SK-N-SH (cell line): ENCODE data around the gene UNC5B. TPM values are rescaled to one million over a fixed set of nuclear protein-coding genes. Genes with fewer than 3 reads are reported as not detected.

ENCODE experiments used
- CTCF ChIA-PET: fragments of 300-600, 350-600 bp; formaldehyde crosslinking; extraction: SDS; loops from one replicate; lab custom pipeline; 2021; lab: Yijun Ruan, JAX
- POLR2A ChIA-PET: fragments of 350-600 bp; sonication (Branson Sonifier 250); formaldehyde crosslinking; extraction: SDS; loops from one replicate; lab custom pipeline; 2020; ENCODE audit warnings: antibody characterized with exemption, inconsistent platforms; lab: Yijun Ruan, JAX
- DNase-seq: peaks from one replicate; pipeline ENCODE4 v3.0.0; 2012
- H2AFZ ChIP-seq: fragments of 200-600 bp; sonication (generic); 2 replicates; pipeline ENCODE4 v1.8.1; 2016; ENCODE audit warnings: antibody characterized with exemption, mild to moderate bottlenecking, low read depth
- H3F3A ChIP-seq: fragments of 200-600 bp; sonication (generic); replicated peaks from 2 replicates; pipeline ENCODE3; 2016; ENCODE audit warnings: antibody characterized with exemption, mild to moderate bottlenecking; ENCODE audit not compliant: insufficient read depth
- H3K27ac ChIP-seq, 2 experiments: fragments of 200-500 bp in 1 of 2; fragments of 200-600 bp in 1 of 2; sonication (Bioruptor generic) in 1 of 2; sonication (generic), shearing (Covaris generic) in 1 of 2; 2 replicates each; pipeline versions ENCODE4 v1.5.1 to v1.6.1; 2014 to 2016; ENCODE audit warnings: low read depth in 2 of 2, inconsistent platforms in 1 of 2, low read length in 1 of 2, mild to moderate bottlenecking in 1 of 2, mixed read lengths in 1 of 2
- H3K27me3 ChIP-seq: fragments of 200-600 bp; sonication (generic), shearing (Covaris generic); 2 replicates; pipeline ENCODE4 v1.6.1; 2016; ENCODE audit warnings: mixed run types; ENCODE audit not compliant: insufficient read depth
- H3K36me3 ChIP-seq, 2 experiments: fragments of 200-500 bp in 1 of 2; fragments of 200-600 bp in 1 of 2; sonication (Bioruptor generic) in 1 of 2; sonication (generic) in 1 of 2; replicated peaks in 1 of 2; 2 replicates each; pipeline versions ENCODE3 to v1.5.1; 2014 to 2016; ENCODE audit warnings: low read length in 1 of 2, mild to moderate bottlenecking in 1 of 2; ENCODE audit not compliant: insufficient read depth in 2 of 2, control insufficient read depth in 1 of 2
- H3K4me1 ChIP-seq, 2 experiments: fragments of 200-500 bp in 1 of 2; fragments of 200-600 bp in 1 of 2; sonication (Bioruptor generic) in 1 of 2; sonication (generic), shearing (Covaris generic) in 1 of 2; 2 replicates each; pipeline versions ENCODE4 v1.5.1 to v1.6.1; 2014 to 2016; ENCODE audit warnings: low read depth in 1 of 2, low read length in 1 of 2, mixed run types in 1 of 2; ENCODE audit not compliant: insufficient read depth in 2 of 2, control insufficient read depth in 1 of 2
- H3K4me2 ChIP-seq: fragments of 200-600 bp; sonication (generic), shearing (Covaris generic); 2 replicates; pipeline ENCODE4 v1.6.1; 2017; ENCODE audit warnings: mixed run types
- H3K4me3 ChIP-seq, 2 experiments: fragments of 200-500 bp in 1 of 2; fragments of 200-600 bp in 1 of 2; sonication (Bioruptor generic) in 1 of 2; sonication (generic), shearing (Covaris generic) in 1 of 2; 2 replicates each; pipeline versions ENCODE4 v1.5.1 to v1.8.1; 2014 to 2016; ENCODE audit warnings: low read depth in 2 of 2, inconsistent platforms in 1 of 2, low read length in 1 of 2, mild to moderate bottlenecking in 1 of 2, mixed read lengths in 1 of 2, moderate library complexity in 1 of 2
- H3K79me2 ChIP-seq: fragments of 200-600 bp; sonication (generic); 2 replicates; pipeline ENCODE4 v1.8.1; 2017; ENCODE audit warnings: mild to moderate bottlenecking; ENCODE audit not compliant: insufficient read depth
- H3K9ac ChIP-seq: fragments of 200-600 bp; sonication (generic); 2 replicates; pipeline ENCODE4 v1.6.1; 2017; ENCODE audit warnings: mixed run types
- H3K9me2 ChIP-seq: fragments of 200-600 bp; sonication (generic); 2 replicates; pipeline ENCODE4 v1.6.1; 2017; ENCODE audit warnings: mixed run types
- H3K9me3 ChIP-seq: fragments of 200-600 bp; sonication (generic); 2 replicates; pipeline ENCODE4 v1.6.1; 2017; ENCODE audit warnings: mixed run types, mild to moderate bottlenecking, moderate library complexity
- H4K20me1 ChIP-seq: fragments of 200-600 bp; sonication (generic); 2 replicates; pipeline ENCODE4 v1.6.1; 2017; ENCODE audit warnings: mild to moderate bottlenecking, mixed run types; ENCODE audit not compliant: insufficient read depth
- CHD2 ChIP-seq: fragments of 150-350 bp; IDR thresholded peaks from 2 replicates; pipeline ENCODE4 v1.6.1; 2018; ENCODE audit warnings: low read length; ENCODE audit not compliant: partially characterized antibody
- ELF1 ChIP-seq: IDR thresholded peaks from 2 replicates; pipeline ENCODE4 v1.4.0; 2012
- FOSL2 ChIP-seq: IDR thresholded peaks from 2 replicates; pipeline ENCODE4 v1.4.0; 2012; ENCODE audit warnings: low read depth, mild to moderate bottlenecking, moderate library complexity, borderline replicate concordance
- FOXM1 ChIP-seq: IDR thresholded peaks from 2 replicates; pipeline ENCODE4 v1.4.0; 2012; ENCODE audit warnings: low read depth, mild to moderate bottlenecking
- JUND ChIP-seq: IDR thresholded peaks from 2 replicates; pipeline ENCODE4 v1.4.0; 2012
- MAX ChIP-seq: IDR thresholded peaks from 2 replicates; pipeline ENCODE4 v1.4.0; 2012; ENCODE audit warnings: low read depth
- MXI1 ChIP-seq: IDR thresholded peaks from 2 replicates; pipeline ENCODE4 v1.6.1; 2012; ENCODE audit warnings: mild to moderate bottlenecking, low read depth, low read length, improper control_type of control experiment
- RCOR1 ChIP-seq: fragments of 150-350 bp; IDR thresholded peaks from 2 replicates; pipeline ENCODE4 v1.6.1; 2017; ENCODE audit warnings: antibody characterized with exemption, low read length
- RXRA ChIP-seq: IDR thresholded peaks from 2 replicates; pipeline ENCODE4 v1.4.0; 2012; ENCODE audit warnings: low read depth, mild to moderate bottlenecking, borderline replicate concordance
- SMC3 ChIP-seq: IDR thresholded peaks from 2 replicates; pipeline ENCODE4 v1.6.1; 2012; ENCODE audit warnings: low read depth, low read length, improper control_type of control experiment
- TEAD4 ChIP-seq: IDR thresholded peaks from 2 replicates; pipeline ENCODE4 v1.4.0; 2012; ENCODE audit warnings: mild to moderate bottlenecking, borderline replicate concordance; ENCODE audit not compliant: insufficient read depth
- YY1 ChIP-seq: IDR thresholded peaks from 2 replicates; pipeline ENCODE4 v1.4.0; 2012; ENCODE audit warnings: low read depth, mild to moderate bottlenecking
- WGBS: methylation state at CpG from one replicate; pipeline ENCODE4 v1.1.6; 2017; ENCODE audit warnings: low lambda C conversion rate; 5-methylcytosine and 5-hydroxymethylcytosine counted together
- polyA plus RNA-seq, 3 experiments: library from polyadenylated mRNA; depleted of rRNA; stranded (reverse); fragments of >200 nt; gene quantifications; 2 replicates each; pipeline ENCODE4 v1.2.3, GENCODE V29; 2012
- TF ChIP-seq, protein P1 (sequence below): fragments of 200-600 bp; sonication (generic); IDR thresholded peaks from 2 replicates; pipeline ENCODE4 v1.6.1; 2017; ENCODE audit warnings: antibody characterized with exemption, mild to moderate bottlenecking, moderate library complexity

UNC5B gene
- polyA plus RNA-seq, 1 of the 3 experiments (the other 2 are of a cell fraction), result 13.8 TPM

DNA sequence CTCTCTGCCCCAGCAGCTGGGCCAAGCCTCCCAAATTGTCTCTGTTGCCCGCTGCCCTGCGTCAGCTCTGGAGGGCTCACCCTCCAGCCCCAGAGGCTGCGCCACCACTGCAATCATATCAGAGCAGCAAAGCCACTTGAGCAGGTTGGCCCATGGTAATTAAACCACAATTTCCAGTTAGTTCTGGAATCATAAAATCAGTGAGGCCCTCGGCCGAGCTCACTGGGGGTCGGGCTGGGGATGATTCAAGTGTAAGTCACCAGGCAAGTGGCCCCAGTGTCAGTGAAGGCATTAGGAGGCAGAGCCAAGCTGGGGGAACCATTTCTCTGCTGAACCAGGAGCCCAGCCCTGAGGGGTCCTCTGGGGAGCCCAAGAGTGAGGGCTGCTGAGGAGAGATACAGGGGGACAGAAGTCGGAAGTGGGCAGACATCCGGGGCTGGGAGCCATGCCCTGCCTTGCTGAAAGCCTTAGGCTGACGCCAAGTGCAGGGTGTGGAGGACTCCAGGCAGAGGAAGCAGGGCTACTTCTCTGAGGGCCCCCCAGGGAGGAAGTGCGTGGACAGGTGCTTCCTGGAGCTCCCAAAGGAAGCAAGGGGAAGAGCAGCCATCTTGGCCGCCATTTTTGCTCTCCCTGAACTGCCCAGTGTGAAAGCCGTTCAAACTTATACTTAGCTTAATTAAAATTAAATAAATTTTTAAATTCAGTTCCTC lies 77.2 kb downstream of the UNC5B start:
- POLR2A ChIA-PET, result no interaction called here
- no peaks in the 10 kb centered on the region for H3F3A ChIP-seq
- 72% methylated on average over 12 of the region's 12 CpGs for WGBS
- no peaks in the 10 kb centered on the region for H3K9me3 ChIP-seq
- H3K27ac ChIP-seq, result no peak overlapping the region; a peak in 1 of 4 replicates
- no peaks in the 10 kb centered on the region for H3K9me2 ChIP-seq
- H3K9ac ChIP-seq, result no peak overlapping the region
- TF ChIP-seq MAX (no peak), JUND (no peak), TEAD4 (no peak), ELF1 (no peak), RCOR1 (no peak), FOSL2 (no peak), RXRA (no peak)
- DNase-seq, result no peak
- H2AFZ ChIP-seq, result no peak overlapping the region
- no peaks in the 10 kb centered on the region for H3K79me2 ChIP-seq
- H3K4me3 ChIP-seq, result no peak overlapping the region
- peaks cover 20 to 76% of the 10 kb centered on the region in 2 experiments for H3K36me3 ChIP-seq
- no peaks in the 10 kb centered on the region for H3K27me3 ChIP-seq
- H3K4me2 ChIP-seq, result no peak overlapping the region
- CTCF ChIA-PET, result interaction anchor here (0.6 to 7.8 kb wide), 6 partner anchors 13 to 386 kb away, joined by 3 to 38 read pairs (median 6); no protein-coding TSS in a partner anchor
- peaks cover 0 to 11% of the 10 kb centered on the region in 2 experiments; a peak in 1 of 4 replicates for H3K4me1 ChIP-seq
- H4K20me1 ChIP-seq, result peaks cover 25% of the 10 kb centered on the region

GRCh38 chr10:71290331-71290730 lies 78.0 kb downstream of the UNC5B start:
- Histone ChIP-seq H3K27me3 (no peaks in the 10 kb centered on the region), H3K9ac (no peak overlapping the region), H3K4me2 (no peak overlapping the region)
- TF ChIP-seq YY1, result no peak
- no peak for TF ChIP-seq CHD2
- TF ChIP-seq SMC3, result no peak
- TF ChIP-seq MXI1, result no peak
- TF ChIP-seq, protein P1, sequence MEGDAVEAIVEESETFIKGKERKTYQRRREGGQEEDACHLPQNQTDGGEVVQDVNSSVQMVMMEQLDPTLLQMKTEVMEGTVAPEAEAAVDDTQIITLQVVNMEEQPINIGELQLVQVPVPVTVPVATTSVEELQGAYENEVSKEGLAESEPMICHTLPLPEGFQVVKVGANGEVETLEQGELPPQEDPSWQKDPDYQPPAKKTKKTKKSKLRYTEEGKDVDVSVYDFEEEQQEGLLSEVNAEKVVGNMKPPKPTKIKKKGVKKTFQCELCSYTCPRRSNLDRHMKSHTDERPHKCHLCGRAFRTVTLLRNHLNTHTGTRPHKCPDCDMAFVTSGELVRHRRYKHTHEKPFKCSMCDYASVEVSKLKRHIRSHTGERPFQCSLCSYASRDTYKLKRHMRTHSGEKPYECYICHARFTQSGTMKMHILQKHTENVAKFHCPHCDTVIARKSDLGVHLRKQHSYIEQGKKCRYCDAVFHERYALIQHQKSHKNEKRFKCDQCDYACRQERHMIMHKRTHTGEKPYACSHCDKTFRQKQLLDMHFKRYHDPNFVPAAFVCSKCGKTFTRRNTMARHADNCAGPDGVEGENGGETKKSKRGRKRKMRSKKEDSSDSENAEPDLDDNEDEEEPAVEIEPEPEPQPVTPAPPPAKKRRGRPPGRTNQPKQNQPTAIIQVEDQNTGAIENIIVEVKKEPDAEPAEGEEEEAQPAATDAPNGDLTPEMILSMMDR, result no peak
- TF ChIP-seq FOXM1, result no peak
- TF ChIP-seq FOSL2, result no peak
- TF ChIP-seq ELF1, result no peak
- no peak for TF ChIP-seq RCOR1
- TF ChIP-seq, all 33 proteins: peak for 0
- H3K4me3 ChIP-seq, result no peak overlapping the region
- H3K4me1 ChIP-seq, result peaks cover 0 to 15% of the 10 kb centered on the region in 2 experiments; a peak in 1 of 4 replicates
- no peaks in the 10 kb centered on the region for H3K9me3 ChIP-seq
- WGBS, result 98% methylated on average over 3 of the region's 3 CpGs
- DNase-seq, result no peak
- peak overlapping the region in 1 of 2 experiments; percentile 28; a peak in 1 of 4 replicates for H3K27ac ChIP-seq
- no peaks in the 10 kb centered on the region for H3K9me2 ChIP-seq
- H3F3A ChIP-seq, result no peaks in the 10 kb centered on the region
- H2AFZ ChIP-seq, result no peak overlapping the region
- ChIA-PET POLR2A (no interaction called here), CTCF (interaction anchor here (1.0 to 7.8 kb wide), 5 partner anchors 12 to 387 kb away, joined by 3 to 38 read pairs (median 8); no protein-coding TSS in a partner anchor)
- H3K79me2 ChIP-seq, result no peaks in the 10 kb centered on the region
- H3K36me3 ChIP-seq, result peaks cover 25 to 80% of the 10 kb centered on the region in 2 experiments
- H4K20me1 ChIP-seq, result peaks cover 17% of the 10 kb centered on the region
